Small intestine (tissue), 7 donors: Measurements from ENCODE around the gene TAMALIN. TPM values are rescaled to one million over a fixed set of nuclear protein-coding genes. Genes with fewer than 3 reads are reported as not detected.
A peak's percentile ranks its signal among the peaks of the same experiment; 100 is the strongest.

Source experiments
- DNase-seq, 2 donors: peaks; one replicate each; pipeline versions ENCODE4 v3.0.0 to v3.0.0-alpha.2; 2013
- FAIRE-seq: peaks from 2 replicates; lab custom pipeline; 2012; peaks lifted over from hg19 to GRCh38; lab: Jason Lieb, UNC
- H3K27ac ChIP-seq, 3 donors: one replicate each; pipeline ENCODE4 v1.5.1; 2013; ENCODE audit warnings: low read length in 2 of 3, mild to moderate bottlenecking in 2 of 3, control low read depth in 1 of 3, inconsistent platforms in 1 of 3, low read depth in 1 of 3, moderate library complexity in 1 of 3
- H3K27me3 ChIP-seq, 3 donors: one replicate each; pipeline ENCODE4 v1.6.1; 2013; ENCODE audit warnings: low read length in 3 of 3, inconsistent platforms in 1 of 3; ENCODE audit not compliant: control insufficient read depth in 3 of 3, insufficient read depth in 3 of 3
- H3K36me3 ChIP-seq, 3 donors: one replicate each; pipeline ENCODE4 v1.6.1; 2013; ENCODE audit warnings: low read length in 3 of 3, inconsistent platforms in 1 of 3, low read depth in 1 of 3, mild to moderate bottlenecking in 1 of 3, moderate library complexity in 1 of 3; ENCODE audit not compliant: control insufficient read depth in 3 of 3, insufficient read depth in 2 of 3
- H3K4me1 ChIP-seq, 3 donors: one replicate each; pipeline ENCODE4 v1.6.1; 2013; ENCODE audit warnings: low read length in 2 of 3, inconsistent platforms in 1 of 3, low read depth in 1 of 3, mild to moderate bottlenecking in 1 of 3, moderate library complexity in 1 of 3; ENCODE audit not compliant: control insufficient read depth in 3 of 3, insufficient read depth in 2 of 3
- H3K4me3 ChIP-seq, 3 donors: one replicate each; pipeline ENCODE4 v1.5.1; 2013; ENCODE audit warnings: low read length in 3 of 3, control low read depth in 1 of 3, inconsistent platforms in 1 of 3, low read depth in 1 of 3, mild to moderate bottlenecking in 1 of 3, moderate library complexity in 1 of 3
- H3K9me3 ChIP-seq, 2 donors: one replicate each; pipeline ENCODE4 v1.6.1; 2013; ENCODE audit warnings: low read depth in 1 of 2, low read length in 1 of 2; ENCODE audit not compliant: control insufficient read depth in 2 of 2, insufficient read depth in 1 of 2
- WGBS, 3 donors: extraction: QIAGEN DNeasy Blood & Tissue Kit; methylation state at CpG; one replicate each; pipeline ENCODE4 v1.1.7; 2013; 5-methylcytosine and 5-hydroxymethylcytosine counted together
- polyA plus RNA-seq, 4 donors: library from polyadenylated mRNA; stranded (reverse) in 3 of 4; unstranded in 1 of 4; fragments of 200-250 nt in 3 of 4; fragments of 120-200 nt in 1 of 4; gene quantifications; one replicate each; pipeline versions ENCODE4 v1.2.1 to v1.2.3, GENCODE V29; 2013
- donor health status: healthy with polysubstance abuse.
- donor health status: control.
- donor health status: control.
- donor health status: Bipolar disorder and iron deficiency.
- donor health status: healthy.

TAMALIN gene
- polyA plus RNA-seq, 4 donors = 3.8 to 32.5 (median 10.1) TPM

GRCh38 chr12:52053536-52054209, 46.9 kb downstream of the TAMALIN start:
- FAIRE-seq = no peak
- H3K4me1 ChIP-seq = peaks cover 3 to 22% (median 6%) of the 10 kb centered on the region in 3 donors
- H3K27me3 ChIP-seq = peaks cover 0 to 3% (median 0%) of the 10 kb centered on the region in 3 donors
- peaks cover 0 to 42% (median 2%) of the 10 kb centered on the region in 3 donors for H3K36me3 ChIP-seq
- WGBS, 3 donors = 60 to 80% (median 64%) methylated on average over 9 of the region's 9 CpGs
- H3K4me3 ChIP-seq = peak overlapping the region in 1 of 3 donors; percentile 55
- H3K27ac ChIP-seq = peak overlapping the region in 1 of 3 donors; percentile 96
- H3K9me3 ChIP-seq = no peaks in the 10 kb centered on the region
- DNase-seq = no peak

- no peak for DNase-seq
- no peak overlapping the region for H3K27ac ChIP-seq
Measured at GRCh38 chr12:52054231-52054832, 47.6 kb downstream of the TAMALIN start.

GRCh38 chr12:52054833-52055730, 48.3 kb downstream of the TAMALIN start:
- Histone ChIP-seq H3K4me3 (no peak overlapping the region), H3K27ac (no peak overlapping the region)
- 89 to 93% (median 92%) methylated on average over 20 to 21 of the region's 21 CpGs for WGBS, 3 donors

More at GRCh38 chr12:52054231-52054832, 47.6 kb downstream of the TAMALIN start:
- FAIRE-seq = no peak
- peaks cover 0 to 3% (median 0%) of the 10 kb centered on the region in 3 donors for H3K27me3 ChIP-seq
- H3K4me3 ChIP-seq = no peak overlapping the region
- 89 to 91% (median 90%) methylated on average over 21 of the region's 21 CpGs for WGBS, 3 donors
- H3K4me1 ChIP-seq = peaks cover 3 to 22% (median 6%) of the 10 kb centered on the region in 3 donors
- H3K9me3 ChIP-seq = no peaks in the 10 kb centered on the region
- H3K36me3 ChIP-seq = peaks cover 0 to 47% (median 2%) of the 10 kb centered on the region in 3 donors

GRCh38 chr12:52055731-52056711, 49.3 kb downstream of the TAMALIN start:
- H3K4me3 ChIP-seq = no peak overlapping the region
- 86 to 89% (median 88%) methylated on average over 27 of the region's 27 CpGs for WGBS, 3 donors
- peaks cover 0 to 12% (median 0%) of the 10 kb centered on the region in 3 donors for H3K4me1 ChIP-seq
- FAIRE-seq (no peak), DNase-seq (no peak)
- H3K27me3 ChIP-seq = no peaks in the 10 kb centered on the region
- H3K36me3 ChIP-seq = peaks cover 0 to 52% (median 2%) of the 10 kb centered on the region in 3 donors
- no peak overlapping the region for H3K27ac ChIP-seq
- H3K9me3 ChIP-seq = no peaks in the 10 kb centered on the region

More at GRCh38 chr12:52054833-52055730, 48.3 kb downstream of the TAMALIN start:
- FAIRE-seq (no peak), DNase-seq (no peak)
- no peaks in the 10 kb centered on the region for H3K9me3 ChIP-seq
- peaks cover 0 to 51% (median 2%) of the 10 kb centered on the region in 3 donors for H3K36me3 ChIP-seq
- peaks cover 0 to 3% (median 0%) of the 10 kb centered on the region in 3 donors for H3K27me3 ChIP-seq
- H3K4me1 ChIP-seq = peaks cover 1 to 20% (median 2%) of the 10 kb centered on the region in 3 donors

GRCh38 chr12:52056801-52057637, 50.3 kb downstream of the TAMALIN start:
- H3K4me1 ChIP-seq = peaks cover 0 to 10% (median 0%) of the 10 kb centered on the region in 3 donors
- H3K9me3 ChIP-seq = no peaks in the 10 kb centered on the region
- 87 to 91% (median 90%) methylated on average over 23 of the region's 23 CpGs for WGBS, 3 donors
- DNase-seq (no peak), FAIRE-seq (no peak)
- H3K27me3 ChIP-seq = no peaks in the 10 kb centered on the region
- H3K4me3 ChIP-seq = no peak overlapping the region
- H3K27ac ChIP-seq = no peak overlapping the region
- H3K36me3 ChIP-seq = peaks cover 0 to 52% (median 2%) of the 10 kb centered on the region in 3 donors

- Histone ChIP-seq H3K27ac (no peak overlapping the region), H3K27me3 (no peaks in the 10 kb centered on the region), H3K4me3 (no peak overlapping the region), H3K4me1 (peaks cover 0 to 11% (median 0%) of the 10 kb centered on the region in 3 donors), H3K36me3 (peaks cover 0 to 52% (median 2%) of the 10 kb centered on the region in 3 donors), H3K9me3 (no peaks in the 10 kb centered on the region)
- 87 to 88% (median 88%) methylated on average over 14 of the region's 14 CpGs for WGBS, 3 donors
- DNase-seq = no peak
- no peak for FAIRE-seq
Measured at GRCh38 chr12:52057638-52058576, 51.2 kb downstream of the TAMALIN start.
